ENCODE measurements around the gene DUSP22. TPM values are rescaled to one million over a fixed set of nuclear protein-coding genes. Genes with fewer than 3 reads are reported as not detected.

DUSP22 gene
- total RNA-seq, 4 donors from 2014 or later: 53.2 to 89.8 (median 73.7) TPM

- no peak for DNase-seq (ENCODE audit: low spot score in 2 of 2)
Observed at GRCh38 chr6:359261-360035, 67.2 kb downstream of the DUSP22 start.

GRCh38 chr6:360349-360748 is 68.1 kb downstream of the DUSP22 start:
- Histone ChIP-seq H3K27ac (no peak overlapping the region), H3K27me3 (no peaks in the 10 kb centered on the region), H3K4me3 (no peak overlapping the region), H3K4me1 (no peaks in the 10 kb centered on the region), H3K36me3 (no peaks in the 10 kb centered on the region), H3K9me3 (peaks cover 0 to 31% (median 2%) of the 10 kb centered on the region in 4 donors)
- no peak for DNase-seq (ENCODE audit: low spot score in 2 of 2)
- WGBS, 2 donors: 74 to 84% methylated on average over 5 of the region's 5 CpGs
- no peak for TF ChIP-seq CTCF (IDR thresholded peaks at IDR 0.05)
- TF ChIP-seq POLR2A (IDR thresholded peaks at IDR 0.05): no peak
- TF ChIP-seq EP300 (IDR thresholded peaks at IDR 0.05): no peak

More at GRCh38 chr6:359261-360035, 67.2 kb downstream of the DUSP22 start:
- WGBS, 2 donors: 77 to 80% methylated on average over 20 of the region's 20 CpGs
- Histone ChIP-seq H3K36me3 (no peaks in the 10 kb centered on the region), H3K27ac (no peak overlapping the region), H3K4me3 (no peak overlapping the region), H3K9me3 (peaks cover 0 to 30% (median 2%) of the 10 kb centered on the region in 4 donors), H3K27me3 (no peaks in the 10 kb centered on the region), H3K4me1 (no peaks in the 10 kb centered on the region)
- no peak for TF ChIP-seq POLR2A (IDR thresholded peaks at IDR 0.05)
- no peak for TF ChIP-seq CTCF (IDR thresholded peaks at IDR 0.05)
- no peak for TF ChIP-seq EP300 (IDR thresholded peaks at IDR 0.05)

GRCh38 chr6:360764-361373 is 68.6 kb downstream of the DUSP22 start:
- Histone ChIP-seq H3K36me3 (no peaks in the 10 kb centered on the region), H3K4me1 (no peaks in the 10 kb centered on the region), H3K27me3 (no peaks in the 10 kb centered on the region), H3K9me3 (peaks cover 0 to 31% (median 2%) of the 10 kb centered on the region in 4 donors), H3K27ac (no peak overlapping the region), H3K4me3 (no peak overlapping the region)
- WGBS, 2 donors: 78 to 81% methylated on average over 19 of the region's 19 CpGs
- TF ChIP-seq EP300 (IDR thresholded peaks at IDR 0.05): no peak
- no peak for TF ChIP-seq POLR2A (IDR thresholded peaks at IDR 0.05)
- TF ChIP-seq CTCF (IDR thresholded peaks at IDR 0.05): no peak
- no peak for DNase-seq (ENCODE audit: low spot score in 2 of 2)

GRCh38 chr6:361411-362132 is 69.3 kb downstream of the DUSP22 start:
- H3K4me1 ChIP-seq: peaks cover 0 to 6% (median 0%) of the 10 kb centered on the region in 4 donors
- no peaks in the 10 kb centered on the region for H3K27me3 ChIP-seq
- no peak overlapping the region for H3K4me3 ChIP-seq
- H3K27ac ChIP-seq: no peak overlapping the region
- H3K36me3 ChIP-seq: no peaks in the 10 kb centered on the region
- no peak for DNase-seq (ENCODE audit: low spot score in 2 of 2)
- no peak for TF ChIP-seq CTCF (IDR thresholded peaks at IDR 0.05)
- TF ChIP-seq POLR2A (IDR thresholded peaks at IDR 0.05): no peak
- no peak for TF ChIP-seq EP300 (IDR thresholded peaks at IDR 0.05)
- WGBS, 2 donors: 80 to 83% methylated on average over 16 of the region's 16 CpGs
- H3K9me3 ChIP-seq: peaks cover 0 to 31% (median 2%) of the 10 kb centered on the region in 4 donors

Data from tibial nerve (tissue), 4 donors.